ENCODE data around the gene SIRT3.

The SIRT3 gene

DNA sequence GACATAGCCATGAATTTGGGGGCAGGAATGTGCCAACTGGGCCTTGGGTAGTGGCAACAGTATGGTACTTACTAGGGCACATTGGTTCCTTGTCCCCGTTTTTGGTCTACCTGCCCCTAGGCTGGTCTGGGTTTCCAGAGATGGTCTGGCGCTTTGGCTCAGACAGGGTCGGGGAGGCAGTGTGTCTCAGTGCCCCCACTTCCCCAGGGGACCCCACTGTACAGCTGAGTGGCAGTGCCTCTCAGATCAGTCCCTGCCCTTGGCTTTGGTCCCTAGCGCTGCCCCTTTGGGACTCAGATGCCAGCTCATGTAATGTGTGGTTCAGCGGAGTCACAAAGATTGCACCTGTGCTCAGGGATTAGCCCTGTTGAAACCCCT is 25.4 kb downstream of the SIRT3 start:
- no peak for DNase-seq (ENCODE audit: low spot score)
- no peak overlapping the region for H2AK5ac ChIP-seq (ENCODE audit: low read depth, low read length)
- H2BK5ac ChIP-seq (ENCODE audit: low read length) = no peak overlapping the region
- H2BK15ac ChIP-seq (ENCODE audit: low read length) = no peak overlapping the region
- H3K18ac ChIP-seq (ENCODE audit: low read length) = no peak overlapping the region
- no peak overlapping the region for H2AFZ ChIP-seq (ENCODE audit: low read length)
- no peak overlapping the region for H3K27ac ChIP-seq (replicated peaks; ENCODE audit: low read length)
- H2BK12ac ChIP-seq (ENCODE audit: low read length) = no peak overlapping the region
- H4K91ac ChIP-seq (ENCODE audit: low read depth, low read length, poor library complexity) = no peak overlapping the region
- no peak overlapping the region for H3K4me3 ChIP-seq (ENCODE audit: low read length in 2 of 2)
- no peak overlapping the region for H2BK120ac ChIP-seq (ENCODE audit: low read depth, low read length)
- no peak overlapping the region for H3K9ac ChIP-seq (ENCODE audit: low read depth, low read length, poor library complexity)
- H3K14ac ChIP-seq (ENCODE audit: low read length) = no peak overlapping the region
- H3K79me1 ChIP-seq (ENCODE audit: low read depth, low read length) = peaks cover 23% of the 10 kb centered on the region
- H3K36me3 ChIP-seq (replicated peaks in 1 of 2; ENCODE audit: control insufficient read depth in 2 of 2, insufficient read depth in 2 of 2, low read length in 2 of 2) = peaks cover 54 to 68% of the 10 kb centered on the region in 2 donors
- H3K4ac ChIP-seq (ENCODE audit: low read length) = no peak overlapping the region
- H4K8ac ChIP-seq (ENCODE audit: low read depth, low read length) = no peak overlapping the region
- peaks cover 15 to 18% of the 10 kb centered on the region in 2 donors for H3K4me1 ChIP-seq (ENCODE audit: control insufficient read depth in 2 of 2, insufficient read depth in 1 of 2, low read depth in 1 of 2, low read length in 2 of 2)
- no CpG with 5 or more reads among the region's 5 CpGs for WGBS, 2 donors (ENCODE audit: extremely low coverage in 2 of 2, insufficient read length in 2 of 2, insufficient replicate concordance in 1 of 2)
- H3K23ac ChIP-seq (ENCODE audit: low read depth, low read length, poor library complexity) = peak overlapping the region; percentile 52
- H3K4me2 ChIP-seq (ENCODE audit: insufficient read depth, low read length, poor library complexity, severe bottlenecking) = no peak overlapping the region
- H3K27me3 ChIP-seq (ENCODE audit: control insufficient read depth in 3 of 3, insufficient read depth in 3 of 3, low read depth in 1 of 3, low read length in 3 of 3) = no peaks in the 10 kb centered on the region
- H3K9me3 ChIP-seq (replicated peaks in 1 of 2; ENCODE audit: control insufficient read depth in 2 of 2, insufficient read depth in 1 of 2, low read depth in 1 of 2, low read length in 2 of 2) = no peaks in the 10 kb centered on the region

DNA sequence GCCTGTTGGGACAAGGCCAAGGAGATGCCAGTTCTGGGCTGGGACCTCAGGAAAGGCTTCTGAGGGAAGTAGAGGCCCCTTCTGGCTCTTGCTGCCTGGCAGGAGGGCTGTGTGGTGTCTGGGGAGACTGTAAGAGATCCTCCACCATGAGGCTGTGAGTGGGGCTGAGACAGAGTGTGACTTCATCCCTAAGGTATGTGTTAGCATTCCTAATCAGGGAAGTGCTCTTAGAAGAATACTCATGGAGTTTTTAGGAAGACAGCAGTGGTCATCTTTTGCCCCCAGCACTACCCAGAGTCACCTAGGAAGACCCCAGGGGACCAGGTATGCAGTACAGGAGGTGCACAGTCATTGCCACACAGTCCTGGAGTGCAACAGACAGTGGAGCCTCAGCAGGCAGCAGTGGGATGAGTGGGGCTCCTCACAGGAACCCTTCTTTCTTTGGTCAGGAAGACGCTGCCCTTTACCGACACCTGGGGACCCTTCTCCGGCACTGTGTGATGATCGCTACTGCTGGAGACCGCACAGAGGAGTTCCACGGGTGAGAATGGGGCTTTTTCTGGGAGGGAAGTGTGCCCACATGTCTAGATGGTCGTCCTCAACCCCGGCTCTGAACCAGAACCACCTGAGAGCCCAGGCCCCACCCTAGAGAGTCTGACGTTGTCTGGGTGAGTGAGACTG is 25.9 kb downstream of the SIRT3 start:
- Histone ChIP-seq H3K36me3 (replicated peaks in 1 of 2; ENCODE audit: control insufficient read depth in 2 of 2, insufficient read depth in 2 of 2, low read length in 2 of 2) (peaks cover 53 to 68% of the 10 kb centered on the region in 2 donors), H3K27me3 (ENCODE audit: control insufficient read depth in 3 of 3, insufficient read depth in 3 of 3, low read depth in 1 of 3, low read length in 3 of 3) (no peaks in the 10 kb centered on the region), H3K14ac (ENCODE audit: low read length) (no peak overlapping the region), H3K79me1 (ENCODE audit: low read depth, low read length) (peaks cover 29% of the 10 kb centered on the region), H2BK5ac (ENCODE audit: low read length) (no peak overlapping the region), H3K18ac (ENCODE audit: low read length) (no peak overlapping the region), H3K4me3 (ENCODE audit: low read length in 2 of 2) (peak overlapping the region in 1 of 2 donors; percentile 91), H3K9me3 (replicated peaks in 1 of 2; ENCODE audit: control insufficient read depth in 2 of 2, insufficient read depth in 1 of 2, low read depth in 1 of 2, low read length in 2 of 2) (no peaks in the 10 kb centered on the region), H3K9ac (ENCODE audit: low read depth, low read length, poor library complexity) (peak overlapping the region; percentile 56), H3K4me2 (ENCODE audit: insufficient read depth, low read length, poor library complexity, severe bottlenecking) (no peak overlapping the region), H2BK12ac (ENCODE audit: low read length) (no peak overlapping the region), H4K8ac (ENCODE audit: low read depth, low read length) (no peak overlapping the region), H3K23ac (ENCODE audit: low read depth, low read length, poor library complexity) (peak overlapping the region; percentile 52), H2BK15ac (ENCODE audit: low read length) (no peak overlapping the region), H2AFZ (ENCODE audit: low read length) (no peak overlapping the region), H3K4ac (ENCODE audit: low read length) (no peak overlapping the region), H4K91ac (ENCODE audit: low read depth, low read length, poor library complexity) (no peak overlapping the region), H2BK120ac (ENCODE audit: low read depth, low read length) (no peak overlapping the region), H3K4me1 (ENCODE audit: control insufficient read depth in 2 of 2, insufficient read depth in 1 of 2, low read depth in 1 of 2, low read length in 2 of 2) (peaks cover 15 to 18% of the 10 kb centered on the region in 2 donors), H3K27ac (replicated peaks; ENCODE audit: low read length) (no peak overlapping the region), H2AK5ac (ENCODE audit: low read depth, low read length) (no peak overlapping the region)
- no CpG with 5 or more reads among the region's 9 CpGs for WGBS, 2 donors (ENCODE audit: extremely low coverage in 2 of 2, insufficient read length in 2 of 2, insufficient replicate concordance in 1 of 2)
- no peak for DNase-seq (ENCODE audit: low spot score)

DNA sequence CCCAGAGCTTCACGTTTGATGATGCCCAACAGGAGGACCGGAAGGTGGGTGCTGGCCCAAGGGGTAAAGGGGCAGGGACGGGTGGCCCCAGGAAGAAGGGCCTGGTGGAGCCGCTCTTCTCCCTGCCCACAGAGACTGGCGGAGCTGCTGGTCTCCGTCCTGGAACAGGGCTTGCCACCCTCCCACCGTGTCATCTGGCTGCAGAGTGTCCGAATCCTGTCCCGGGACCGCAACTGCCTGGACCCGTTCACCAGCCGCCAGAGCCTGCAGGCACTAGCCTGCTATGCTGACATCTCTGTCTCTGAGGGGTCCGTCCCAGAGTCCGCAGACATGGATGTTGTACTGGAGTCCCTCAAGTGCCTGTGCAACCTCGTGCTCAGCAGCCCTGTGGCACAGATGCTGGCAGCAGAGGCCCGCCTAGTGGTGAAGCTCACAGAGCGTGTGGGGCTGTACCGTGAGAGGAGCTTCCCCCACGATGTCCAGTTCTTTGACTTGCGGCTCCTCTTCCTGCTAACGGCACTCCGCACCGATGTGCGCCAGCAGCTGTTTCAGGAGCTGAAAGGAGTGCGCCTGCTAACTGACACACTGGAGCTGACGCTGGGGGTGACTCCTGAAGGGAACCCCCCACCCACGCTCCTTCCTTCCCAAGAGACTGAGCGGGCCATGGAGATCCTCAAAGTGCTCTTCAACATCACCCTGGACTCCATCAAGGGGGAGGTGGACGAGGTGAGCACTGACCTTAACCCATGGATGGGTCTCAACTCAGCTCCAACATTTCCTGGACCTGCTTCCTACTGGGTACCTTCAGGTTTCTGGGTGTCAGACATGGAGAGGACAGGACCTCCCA is 26.6 kb downstream of the SIRT3 start:
- Histone ChIP-seq H2BK15ac (ENCODE audit: low read length) (no peak overlapping the region), H3K27ac (replicated peaks; ENCODE audit: low read length) (no peak overlapping the region), H3K14ac (ENCODE audit: low read length) (no peak overlapping the region), H2AFZ (ENCODE audit: low read length) (peak overlapping the region; percentile 75), H2AK5ac (ENCODE audit: low read depth, low read length) (peak overlapping the region; percentile 64), H4K8ac (ENCODE audit: low read depth, low read length) (no peak overlapping the region), H3K4me1 (ENCODE audit: control insufficient read depth in 2 of 2, insufficient read depth in 1 of 2, low read depth in 1 of 2, low read length in 2 of 2) (peaks cover 15 to 18% of the 10 kb centered on the region in 2 donors), H3K27me3 (ENCODE audit: control insufficient read depth in 3 of 3, insufficient read depth in 3 of 3, low read depth in 1 of 3, low read length in 3 of 3) (no peaks in the 10 kb centered on the region), H3K18ac (ENCODE audit: low read length) (no peak overlapping the region), H3K4me2 (ENCODE audit: insufficient read depth, low read length, poor library complexity, severe bottlenecking) (peak overlapping the region; percentile 71), H3K9ac (ENCODE audit: low read depth, low read length, poor library complexity) (peak overlapping the region; percentile 97), H3K23ac (ENCODE audit: low read depth, low read length, poor library complexity) (peak overlapping the region; percentile 22), H4K91ac (ENCODE audit: low read depth, low read length, poor library complexity) (no peak overlapping the region), H2BK120ac (ENCODE audit: low read depth, low read length) (no peak overlapping the region), H3K4me3 (ENCODE audit: low read length in 2 of 2) (peak overlapping the region; percentile 89 to 91), H3K9me3 (replicated peaks in 1 of 2; ENCODE audit: control insufficient read depth in 2 of 2, insufficient read depth in 1 of 2, low read depth in 1 of 2, low read length in 2 of 2) (no peaks in the 10 kb centered on the region), H2BK12ac (ENCODE audit: low read length) (no peak overlapping the region), H3K4ac (ENCODE audit: low read length) (no peak overlapping the region), H3K36me3 (replicated peaks in 1 of 2; ENCODE audit: control insufficient read depth in 2 of 2, insufficient read depth in 2 of 2, low read length in 2 of 2) (peaks cover 56 to 68% of the 10 kb centered on the region in 2 donors), H3K79me1 (ENCODE audit: low read depth, low read length) (peaks cover 29% of the 10 kb centered on the region), H2BK5ac (ENCODE audit: low read length) (peak overlapping the region; percentile 85)
- no CpG with 5 or more reads among the region's 29 CpGs for WGBS, 2 donors (ENCODE audit: extremely low coverage in 2 of 2, insufficient read length in 2 of 2, insufficient replicate concordance in 1 of 2)
- no peak for DNase-seq (ENCODE audit: low spot score)

DNA sequence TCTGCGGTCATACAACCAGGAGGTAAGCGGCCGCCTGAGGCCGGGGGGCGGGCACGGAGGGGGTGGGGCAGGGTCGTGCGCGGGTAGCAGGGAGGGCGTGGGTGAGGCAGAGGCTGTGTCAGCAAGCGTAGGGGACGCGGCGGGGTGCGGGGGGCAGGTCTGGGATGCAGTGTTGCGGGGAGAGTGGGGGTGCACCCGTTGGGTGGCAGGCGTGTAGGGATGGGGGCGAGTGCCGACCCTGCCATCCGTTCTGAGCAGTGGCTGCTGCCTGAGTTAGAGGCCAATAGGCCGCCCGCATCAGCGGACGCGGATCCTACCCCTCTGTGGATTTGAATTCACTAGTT is 27.3 kb downstream of the SIRT3 start:
- Histone ChIP-seq H4K91ac (ENCODE audit: low read depth, low read length, poor library complexity) (no peak overlapping the region), H4K8ac (ENCODE audit: low read depth, low read length) (no peak overlapping the region), H2AFZ (ENCODE audit: low read length) (peak overlapping the region; percentile 75), H2AK5ac (ENCODE audit: low read depth, low read length) (peak overlapping the region; percentile 64), H3K14ac (ENCODE audit: low read length) (no peak overlapping the region), H3K9me3 (replicated peaks in 1 of 2; ENCODE audit: control insufficient read depth in 2 of 2, insufficient read depth in 1 of 2, low read depth in 1 of 2, low read length in 2 of 2) (no peaks in the 10 kb centered on the region), H3K4me1 (ENCODE audit: control insufficient read depth in 2 of 2, insufficient read depth in 1 of 2, low read depth in 1 of 2, low read length in 2 of 2) (peaks cover 15 to 18% of the 10 kb centered on the region in 2 donors), H2BK12ac (ENCODE audit: low read length) (no peak overlapping the region), H3K27me3 (ENCODE audit: control insufficient read depth in 3 of 3, insufficient read depth in 3 of 3, low read depth in 1 of 3, low read length in 3 of 3) (no peaks in the 10 kb centered on the region), H2BK120ac (ENCODE audit: low read depth, low read length) (no peak overlapping the region), H3K9ac (ENCODE audit: low read depth, low read length, poor library complexity) (peak overlapping the region; percentile 97), H3K18ac (ENCODE audit: low read length) (peak overlapping the region; percentile 90), H2BK15ac (ENCODE audit: low read length) (no peak overlapping the region), H2BK5ac (ENCODE audit: low read length) (peak overlapping the region; percentile 85), H3K4ac (ENCODE audit: low read length) (no peak overlapping the region), H3K4me2 (ENCODE audit: insufficient read depth, low read length, poor library complexity, severe bottlenecking) (peak overlapping the region; percentile 71), H3K36me3 (replicated peaks in 1 of 2; ENCODE audit: control insufficient read depth in 2 of 2, insufficient read depth in 2 of 2, low read length in 2 of 2) (peaks cover 55 to 68% of the 10 kb centered on the region in 2 donors), H3K79me1 (ENCODE audit: low read depth, low read length) (peaks cover 32% of the 10 kb centered on the region), H3K4me3 (ENCODE audit: low read length in 2 of 2) (peak overlapping the region; percentile 89 to 91), H3K27ac (replicated peaks; ENCODE audit: low read length) (no peak overlapping the region), H3K23ac (ENCODE audit: low read depth, low read length, poor library complexity) (peak overlapping the region; percentile 87)
- DNase-seq (ENCODE audit: low spot score) = no peak
- no CpG with 5 or more reads among the region's 26 CpGs for whole genome bisulfite sequencing, 2 donors (ENCODE audit: extremely low coverage in 2 of 2, insufficient read length in 2 of 2, insufficient replicate concordance in 1 of 2)
